ENCODE data around the gene SYCE1L.

DNA sequence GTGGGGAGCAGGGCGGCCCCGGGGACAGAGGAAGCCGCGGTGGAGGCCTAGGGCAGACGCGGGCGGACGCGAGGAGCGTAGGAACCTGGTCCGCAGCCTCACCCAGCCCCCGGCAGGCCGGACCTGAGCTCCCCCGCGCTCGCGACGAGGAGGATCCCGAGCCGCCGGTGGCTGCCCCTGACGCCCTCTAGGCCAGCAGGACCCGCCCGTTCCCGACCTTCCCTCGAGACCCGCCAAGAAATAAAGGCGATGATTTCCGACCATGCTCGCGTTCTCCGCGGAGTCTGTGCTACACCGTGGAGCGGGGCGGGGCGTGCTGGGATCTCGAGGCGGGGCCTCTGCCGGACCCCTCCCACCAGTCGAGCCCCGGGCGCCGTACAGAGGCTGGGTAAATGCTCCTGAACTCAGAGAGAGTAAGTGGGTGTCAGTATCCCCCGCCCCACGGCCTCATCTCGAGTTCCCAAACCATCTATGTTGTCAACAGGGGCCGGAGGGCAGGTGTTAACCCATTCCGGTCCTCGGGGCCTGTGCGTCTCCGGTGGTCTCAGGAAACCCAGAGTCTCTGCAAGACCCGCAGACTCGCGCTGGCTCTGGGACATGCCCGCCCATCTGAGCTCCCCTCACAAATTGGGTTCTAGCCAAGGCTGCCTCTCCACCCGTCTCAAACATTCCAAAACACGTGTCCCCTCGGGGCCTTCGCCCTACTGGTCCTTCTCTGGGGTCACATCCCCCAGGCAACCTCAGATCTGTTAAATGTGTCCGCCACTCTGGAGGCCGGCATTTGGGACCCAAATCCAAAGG, 13.7 kb downstream of the SYCE1L start:
- TF ChIP-seq EZH2 (IDR thresholded peaks at IDR 0.05) (no peak), POLR2AphosphoS5 (IDR thresholded peaks at IDR 0.05; ENCODE audit: borderline replicate concordance, low read depth, low read length) (no peak)

Data from SK-N-MC (cell line).